Ovary (tissue), 9 donors: ENCODE results near the gene NUB1. TPM values are rescaled to one million over a fixed set of nuclear protein-coding genes. Genes with fewer than 3 reads are reported as not detected.

Experiments used
- DNase-seq, 5 donors: peaks; one replicate each; pipeline ENCODE4 v3.0.0-alpha.2; 2019 to 2020
- H3K27ac ChIP-seq, 2 donors: fragments of 200-600 bp; one replicate each; pipeline versions ENCODE4 v1.5.1 to v1.8.0; 2019 to 2022
- H3K27me3 ChIP-seq: fragments of 200-600 bp; one replicate; pipeline ENCODE4 v1.8.0; 2022
- H3K36me3 ChIP-seq: fragments of 200-600 bp; sonication (generic); one replicate; pipeline ENCODE4 v1.5.1; 2019
- H3K4me1 ChIP-seq: one replicate; pipeline ENCODE4 v1.8.1; 2013; ENCODE audit warnings: mild to moderate bottlenecking, moderate library complexity; ENCODE audit not compliant: insufficient read depth
- H3K4me3 ChIP-seq: fragments of 200-600 bp; sonication (generic); one replicate; pipeline ENCODE4 v1.5.1; 2017
- H3K9me3 ChIP-seq, 2 donors: fragments of 200-600 bp in 1 of 2; sonication (generic) in 1 of 2; one replicate each; pipeline versions ENCODE4 v1.5.1 to v1.8.1; 2013 to 2019; ENCODE audit warnings: mild to moderate bottlenecking in 1 of 2, moderate library complexity in 1 of 2
- EP300 ChIP-seq: sonication (generic); formaldehyde crosslinking; IDR thresholded peaks from one replicate; pipeline ENCODE4 v1.6.1; 2017; ENCODE audit warnings: antibody characterized with exemption
- POLR2A ChIP-seq: fragments of 450-650 bp; IDR thresholded peaks from one replicate; pipeline ENCODE4 v1.6.1; 2017; ENCODE audit warnings: antibody characterized with exemption, mild to moderate bottlenecking, moderate library complexity
- WGBS, 3 donors: extraction: QIAGEN DNeasy Blood & Tissue Kit in 1 of 3; methylation state at CpG; one replicate each; pipeline versions ENCODE4 v1.1.5 to v1.1.7; 2013 to 2017; 5-methylcytosine and 5-hydroxymethylcytosine counted together
- intact Hi-C, 4 donors: fragments of 100-400 bp; cut with DNase I; formaldehyde crosslinking; loops; one replicate each; pipeline versions ENCODE4 v1.11.0 to v1.15.1; 2022 to 2023
- polyA plus RNA-seq, 2 donors: library from polyadenylated mRNA; stranded (reverse); fragments of 200-250 nt in 1 of 2; fragments of 350-450 nt in 1 of 2; fragmentation: Illumina TruSeq in 1 of 2; extraction: RNeasy Lipid Tissue Mini Kit (QIAGEN cat#74804) in 1 of 2; gene quantifications; one replicate each; pipeline ENCODE4 v1.2.3, GENCODE V29; 2013 to 2014
- total RNA-seq, 7 donors: library from RNA; depleted of rRNA in 2 of 7; stranded (reverse); fragments of >200 nt in 2 of 7; fragmentation: NEBNext Ultra II Directional in 3 of 7; extraction: Animal tissue kit (Norgen Biotek cat#: 25700) in 3 of 7; gene quantifications; one replicate each; pipeline versions ENCODE4 v1.1.0 to v1.2.4, GENCODE V29; 2016 to 2023
- TF ChIP-seq, protein P1 (sequence below), 3 donors: fragments of 450-650 bp in 2 of 3; fragments of 200-600 bp in 1 of 3; IDR thresholded peaks; one replicate each; pipeline versions ENCODE4 v1.5.1 to v1.8.0; 2016 to 2022; ENCODE audit warnings: antibody characterized with exemption in 3 of 3, mild to moderate bottlenecking in 1 of 3
- donor health status: DM: no; HTN: no; CAD: no; lungs with moderate emphysema.
- donor health status: DM: no; HTN: no; CAD: no.
- donor health status: Bipolar disorder and iron deficiency.
- donor health status: DM: yes; HTN: yes; CAD: no.
- donor health status: DM: no; HTN: no; CAD: no.
- donor health status: DM: yes; HTN: yes; CAD: no.

NUB1 gene
- total and polyA plus RNA-seq, 9 donors: 33.8 to 162 (median 45.6) TPM

DNA sequence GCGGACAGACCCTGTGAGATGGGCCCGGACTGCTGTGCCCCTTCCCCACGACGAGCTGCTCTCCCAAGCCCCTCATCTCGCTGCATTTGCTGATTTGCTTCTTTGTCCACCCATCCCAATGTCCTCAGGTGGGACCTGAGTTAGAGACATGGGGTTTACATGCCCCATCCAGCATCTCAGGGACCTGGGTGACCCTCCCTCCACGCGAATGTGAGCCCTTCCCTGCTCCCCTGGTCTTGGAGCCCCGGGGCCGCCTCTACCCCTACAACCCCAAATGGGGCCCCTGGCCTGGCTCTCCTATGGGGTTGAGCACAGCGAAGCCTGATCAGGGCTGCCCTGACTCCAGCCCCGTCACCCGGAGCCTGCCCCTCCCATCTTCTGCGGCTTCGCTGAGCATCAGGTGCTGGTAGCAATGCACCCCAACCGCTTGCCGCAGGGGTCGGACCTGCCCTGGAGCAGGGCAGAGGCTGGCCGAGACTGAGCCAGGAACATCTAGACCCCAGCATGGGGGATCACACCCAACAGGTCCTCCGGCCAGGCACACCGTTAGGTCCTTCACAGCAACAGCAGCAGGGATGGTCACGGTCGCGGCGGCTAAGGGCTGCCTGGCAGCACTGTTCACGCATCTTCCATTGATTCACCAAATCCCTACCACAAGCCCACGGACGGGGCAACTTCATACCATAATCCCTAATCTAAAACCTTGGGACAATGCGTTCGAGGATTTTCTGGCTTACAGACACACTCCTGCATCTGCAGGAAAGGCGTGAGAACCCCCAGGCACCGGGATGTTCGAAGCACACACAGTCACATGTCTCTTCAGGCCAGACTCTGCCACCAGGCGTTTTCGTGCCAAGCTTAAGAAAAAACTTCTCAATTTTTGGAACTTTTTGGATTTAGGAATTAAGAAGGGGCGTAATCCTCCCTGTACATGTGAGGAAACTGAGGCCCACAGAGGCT lies 52.7 kb downstream of the NUB1 start:
- H3K4me1 ChIP-seq: no peaks in the 10 kb centered on the region
- H3K27me3 ChIP-seq: no peaks in the 10 kb centered on the region
- H3K27ac ChIP-seq: no peak overlapping the region
- H3K9me3 ChIP-seq: no peaks in the 10 kb centered on the region
- 90 to 94% (median 91%) methylated on average over 35 of the region's 35 CpGs for WGBS, 3 donors
- H3K36me3 ChIP-seq: no peaks in the 10 kb centered on the region
- intact Hi-C loops: no loop called here
- H3K4me3 ChIP-seq: no peak overlapping the region
- TF ChIP-seq POLR2A (no peak), EP300 (no peak)
- TF ChIP-seq, protein P1, sequence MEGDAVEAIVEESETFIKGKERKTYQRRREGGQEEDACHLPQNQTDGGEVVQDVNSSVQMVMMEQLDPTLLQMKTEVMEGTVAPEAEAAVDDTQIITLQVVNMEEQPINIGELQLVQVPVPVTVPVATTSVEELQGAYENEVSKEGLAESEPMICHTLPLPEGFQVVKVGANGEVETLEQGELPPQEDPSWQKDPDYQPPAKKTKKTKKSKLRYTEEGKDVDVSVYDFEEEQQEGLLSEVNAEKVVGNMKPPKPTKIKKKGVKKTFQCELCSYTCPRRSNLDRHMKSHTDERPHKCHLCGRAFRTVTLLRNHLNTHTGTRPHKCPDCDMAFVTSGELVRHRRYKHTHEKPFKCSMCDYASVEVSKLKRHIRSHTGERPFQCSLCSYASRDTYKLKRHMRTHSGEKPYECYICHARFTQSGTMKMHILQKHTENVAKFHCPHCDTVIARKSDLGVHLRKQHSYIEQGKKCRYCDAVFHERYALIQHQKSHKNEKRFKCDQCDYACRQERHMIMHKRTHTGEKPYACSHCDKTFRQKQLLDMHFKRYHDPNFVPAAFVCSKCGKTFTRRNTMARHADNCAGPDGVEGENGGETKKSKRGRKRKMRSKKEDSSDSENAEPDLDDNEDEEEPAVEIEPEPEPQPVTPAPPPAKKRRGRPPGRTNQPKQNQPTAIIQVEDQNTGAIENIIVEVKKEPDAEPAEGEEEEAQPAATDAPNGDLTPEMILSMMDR (IDR thresholded peaks at IDR 0.05): no peak
- DNase-seq: no peak

DNA sequence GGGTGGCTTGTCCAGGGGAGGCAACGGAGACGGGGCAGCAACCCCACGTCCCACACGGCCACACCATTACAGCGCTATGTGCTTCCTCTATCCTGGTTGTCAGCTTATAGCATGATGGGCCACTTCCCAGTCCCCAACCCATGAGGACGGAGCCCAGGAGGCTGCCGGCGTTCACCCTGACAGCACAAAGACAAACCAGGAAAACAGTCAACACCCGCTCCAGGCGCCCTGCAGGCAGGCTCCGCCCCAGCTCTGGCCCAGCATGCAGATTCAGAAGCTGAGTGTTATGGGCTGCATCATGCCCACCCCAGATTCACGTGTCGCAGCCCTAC lies 53.4 kb downstream of the NUB1 start:
- Histone ChIP-seq H3K27me3 (no peaks in the 10 kb centered on the region), H3K4me3 (no peak overlapping the region), H3K27ac (no peak overlapping the region), H3K36me3 (no peaks in the 10 kb centered on the region), H3K4me1 (no peaks in the 10 kb centered on the region), H3K9me3 (no peaks in the 10 kb centered on the region)
- intact Hi-C loops: no loop called here
- no peak for DNase-seq
- WGBS, 3 donors: 89 to 92% (median 90%) methylated on average over 13 of the region's 13 CpGs
- TF ChIP-seq POLR2A (no peak), EP300 (no peak)
- TF ChIP-seq, protein P1 (IDR thresholded peaks at IDR 0.05): no peak

DNA sequence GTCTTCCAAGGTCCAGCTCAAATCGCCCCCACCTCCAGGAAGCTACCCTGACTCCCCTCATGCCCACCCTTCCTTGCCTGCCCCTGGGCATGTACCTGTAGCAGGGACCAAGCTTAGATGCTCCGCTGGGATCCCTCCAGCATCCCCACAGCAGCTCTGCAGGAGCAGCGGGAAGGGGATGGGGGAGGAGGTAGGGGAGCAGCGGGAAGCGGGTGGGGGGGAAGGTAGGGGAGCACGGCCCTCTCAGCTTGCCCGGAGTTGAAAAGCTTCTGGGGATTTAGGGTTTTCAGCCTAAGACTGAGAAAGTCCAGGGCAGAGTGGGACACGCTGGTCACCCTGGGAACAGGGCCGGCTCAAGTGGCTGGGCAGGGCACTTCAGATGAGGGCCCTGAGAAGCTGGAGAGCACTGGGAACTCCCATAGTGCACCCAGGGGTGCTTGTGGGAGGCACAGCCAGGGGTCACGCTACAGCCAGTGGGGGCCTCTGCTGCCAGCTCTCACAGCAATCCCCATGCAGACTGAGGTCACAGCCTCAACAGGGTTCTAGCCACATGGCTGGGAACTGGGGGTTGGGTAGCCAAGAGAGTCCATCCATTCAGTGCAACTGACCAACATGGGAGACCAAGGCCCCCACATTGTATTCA lies 54.8 kb downstream of the NUB1 start:
- H3K27ac ChIP-seq: no peak overlapping the region

DNA sequence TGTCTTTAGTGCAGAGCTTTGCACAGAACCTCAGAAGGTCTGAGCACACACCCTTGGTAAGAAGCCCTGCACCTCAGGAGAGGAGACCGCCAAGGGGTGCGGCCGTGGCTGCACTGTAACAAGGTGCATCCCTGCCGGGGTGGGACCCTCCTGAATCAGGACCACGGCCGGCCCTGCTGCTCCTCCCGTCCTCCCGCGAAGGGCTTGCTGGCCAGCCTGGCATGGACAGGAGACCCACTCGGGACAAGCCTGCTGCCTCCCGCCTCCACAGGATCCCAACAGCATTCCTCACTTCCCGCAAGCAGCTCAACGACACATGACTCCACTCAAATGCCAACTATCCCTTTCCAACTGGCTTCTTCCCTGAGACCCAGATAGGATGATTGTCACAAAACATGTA lies 55.4 kb downstream of the NUB1 start:
- WGBS, 3 donors: 89 to 96% (median 91%) methylated on average over 13 of the region's 13 CpGs
- no peak overlapping the region for H3K27ac ChIP-seq
- no peak overlapping the region for H3K4me3 ChIP-seq
- no peaks in the 10 kb centered on the region for H3K4me1 ChIP-seq
- TF ChIP-seq POLR2A: no peak
- TF ChIP-seq EP300: no peak
- TF ChIP-seq, protein P1 (IDR thresholded peaks at IDR 0.05): no peak
- no peaks in the 10 kb centered on the region for H3K27me3 ChIP-seq
- intact Hi-C loops: no loop called here
- DNase-seq: no peak
- no peaks in the 10 kb centered on the region for H3K36me3 ChIP-seq
- H3K9me3 ChIP-seq: no peaks in the 10 kb centered on the region

More for the DNA sequence above, 54.8 kb downstream of the NUB1 start:
- no peak for DNase-seq
- intact Hi-C loops: no loop called here
- TF ChIP-seq EP300 (no peak), POLR2A (no peak)
- TF ChIP-seq, protein P1 (IDR thresholded peaks at IDR 0.05): no peak
- Histone ChIP-seq H3K4me1 (no peaks in the 10 kb centered on the region), H3K9me3 (no peaks in the 10 kb centered on the region), H3K36me3 (no peaks in the 10 kb centered on the region), H3K27me3 (no peaks in the 10 kb centered on the region), H3K4me3 (no peak overlapping the region)
- 87 to 89% (median 89%) methylated on average over 10 of the region's 10 CpGs for WGBS, 3 donors
